KMS-11 (cell line): ENCODE results near the gene DDX11.
"Not testable (repeated sequence)": the region's sequence is repeated elsewhere in the genome, so short reads cannot be mapped to it uniquely, and the experiment has no call there.

ENCODE experiments used
- H2AFZ ChIP-seq: fragments of 200-600 bp; sonication (generic); 2 replicates; pipeline ENCODE4 v1.6.1; 2016; ENCODE audit warnings: antibody characterized with exemption, mixed run types, low read depth
- H3K27ac ChIP-seq: fragments of 200-600 bp; sonication (generic); 2 replicates; pipeline ENCODE4 v1.6.1; 2016; ENCODE audit warnings: mild to moderate bottlenecking, mixed run types
- H3K27me3 ChIP-seq: fragments of 200-600 bp; sonication (generic); 2 replicates; pipeline ENCODE4 v1.6.1; 2017; ENCODE audit warnings: mild to moderate bottlenecking, low read depth, mixed run types, moderate library complexity; ENCODE audit not compliant: insufficient read depth
- H3K36me3 ChIP-seq: fragments of 200-600 bp; sonication (generic); 2 replicates; pipeline ENCODE4 v1.6.1; 2017; ENCODE audit warnings: mild to moderate bottlenecking, mixed run types; ENCODE audit not compliant: insufficient read depth
- H3K4me1 ChIP-seq: fragments of 200-600 bp; sonication (generic); 2 replicates; pipeline ENCODE4 v1.6.1; 2016; ENCODE audit warnings: mild to moderate bottlenecking, low read depth, mixed run types; ENCODE audit not compliant: poor library complexity, severe bottlenecking
- H3K4me2 ChIP-seq: fragments of 200-600 bp; sonication (generic); 2 replicates; pipeline ENCODE4 v1.7.0; 2016; ENCODE audit warnings: mild to moderate bottlenecking, mixed run types
- H3K4me3 ChIP-seq: fragments of 200-600 bp; sonication (generic); IDR thresholded peaks from 2 replicates; pipeline ENCODE4 v1.6.1; 2017; ENCODE audit warnings: low read depth, low read length, mixed read lengths; ENCODE audit not compliant: insufficient read depth
- H3K79me2 ChIP-seq: fragments of 200-600 bp; sonication (generic); 2 replicates; pipeline ENCODE4 v1.6.1; 2016; ENCODE audit warnings: low read depth, mixed run types; ENCODE audit not compliant: insufficient read depth
- H3K9ac ChIP-seq: fragments of 200-600 bp; sonication (generic); 2 replicates; pipeline ENCODE4 v1.6.1; 2016; ENCODE audit warnings: mild to moderate bottlenecking, mixed run types
- H4K20me1 ChIP-seq: fragments of 200-600 bp; sonication (generic); 2 replicates; pipeline ENCODE4 v1.6.1; 2016; ENCODE audit warnings: mild to moderate bottlenecking, mixed run types; ENCODE audit not compliant: insufficient read depth
- CTCF ChIP-seq: fragments of 200-600 bp; sonication (generic); conservative IDR thresholded peaks from 2 replicates; pipeline ENCODE4 v1.6.1; 2017; ENCODE audit warnings: low read depth, mild to moderate bottlenecking, antibody characterized with exemption, low read length, moderate library complexity, mixed read lengths

The DDX11 gene

GRCh38 chr12:31122481-31122880 lies 48.8 kb downstream of the DDX11 start:
- Histone ChIP-seq H3K27me3 (no peaks in the 10 kb centered on the region), H3K9ac (no peak overlapping the region)

GRCh38 chr12:31124158-31124557 lies 50.5 kb downstream of the DDX11 start:
- not testable (repeated sequence) for H3K4me3 ChIP-seq, H3K4me2 ChIP-seq, H3K79me2 ChIP-seq, H4K20me1 ChIP-seq, H3K9ac ChIP-seq, H3K4me1 ChIP-seq, H3K27ac ChIP-seq, H2AFZ ChIP-seq, H3K36me3 ChIP-seq, H3K27me3 ChIP-seq

More at GRCh38 chr12:31122481-31122880, 48.8 kb downstream of the DDX11 start:
- H2AFZ ChIP-seq: no peak overlapping the region
- no peaks in the 10 kb centered on the region for H3K79me2 ChIP-seq
- TF ChIP-seq CTCF: no peak
- no peak overlapping the region for H3K4me2 ChIP-seq
- H3K4me1 ChIP-seq: no peaks in the 10 kb centered on the region
- H4K20me1 ChIP-seq: no peaks in the 10 kb centered on the region
- no peak overlapping the region for H3K4me3 ChIP-seq
- H3K36me3 ChIP-seq: no peaks in the 10 kb centered on the region
- H3K27ac ChIP-seq: no peak overlapping the region

- not testable (repeated sequence) for H3K9ac ChIP-seq, H3K36me3 ChIP-seq, H4K20me1 ChIP-seq, H2AFZ ChIP-seq, H3K27ac ChIP-seq, H3K4me2 ChIP-seq, H3K4me1 ChIP-seq, H3K79me2 ChIP-seq, H3K27me3 ChIP-seq, H3K4me3 ChIP-seq
Observed at GRCh38 chr12:31125171-31125570, 51.5 kb downstream of the DDX11 start.

GRCh38 chr12:31127209-31127848 lies 53.7 kb downstream of the DDX11 start:
- not testable (repeated sequence) for H4K20me1 ChIP-seq, H3K36me3 ChIP-seq, H3K4me1 ChIP-seq, H3K27me3 ChIP-seq, H3K9ac ChIP-seq, H3K27ac ChIP-seq, H3K79me2 ChIP-seq, H3K4me2 ChIP-seq, H3K4me3 ChIP-seq, H2AFZ ChIP-seq

- H3K4me2 ChIP-seq, H3K27me3 ChIP-seq, H4K20me1 ChIP-seq, H3K4me3 ChIP-seq, H3K79me2 ChIP-seq, H3K36me3 ChIP-seq, H3K9ac ChIP-seq, H2AFZ ChIP-seq, H3K4me1 ChIP-seq, H3K27ac ChIP-seq: not testable (repeated sequence)
Observed at GRCh38 chr12:31136581-31136980, 62.9 kb downstream of the DDX11 start.

GRCh38 chr12:31144768-31145167 lies 71.1 kb downstream of the DDX11 start:
- not testable (repeated sequence) for H2AFZ ChIP-seq, H3K79me2 ChIP-seq, H4K20me1 ChIP-seq, H3K4me3 ChIP-seq, H3K4me1 ChIP-seq, H3K27me3 ChIP-seq, H3K9ac ChIP-seq, H3K4me2 ChIP-seq, H3K36me3 ChIP-seq, H3K27ac ChIP-seq

GRCh38 chr12:31145296-31145695 lies 71.6 kb downstream of the DDX11 start:
- not testable (repeated sequence) for H3K4me2 ChIP-seq, H3K4me3 ChIP-seq, H3K27me3 ChIP-seq, H3K27ac ChIP-seq, H3K79me2 ChIP-seq, H4K20me1 ChIP-seq, H3K9ac ChIP-seq, H3K4me1 ChIP-seq, H2AFZ ChIP-seq, H3K36me3 ChIP-seq

GRCh38 chr12:31147415-31147814 lies 73.8 kb downstream of the DDX11 start:
- not testable (repeated sequence) for H3K27me3 ChIP-seq, H3K4me2 ChIP-seq

GRCh38 chr12:31150766-31151165 lies 77.1 kb downstream of the DDX11 start:
- H3K36me3 ChIP-seq, H3K9ac ChIP-seq, H2AFZ ChIP-seq, H3K79me2 ChIP-seq, H3K27ac ChIP-seq, H3K4me1 ChIP-seq, H3K4me2 ChIP-seq, H3K27me3 ChIP-seq, H4K20me1 ChIP-seq, H3K4me3 ChIP-seq: not testable (repeated sequence)

More at GRCh38 chr12:31147415-31147814, 73.8 kb downstream of the DDX11 start:
- not testable (repeated sequence) for H3K4me1 ChIP-seq, H3K27ac ChIP-seq, H4K20me1 ChIP-seq, H3K9ac ChIP-seq, H3K79me2 ChIP-seq, H2AFZ ChIP-seq, H3K4me3 ChIP-seq, H3K36me3 ChIP-seq
